CD4-positive, alpha-beta T cell treated with Interleukin-17A for 4 hours (primary cell): Measurements from ENCODE around the gene PLAAT3.
"Not testable (repeated sequence)": the region's sequence is repeated elsewhere in the genome, so short reads cannot be mapped to it uniquely, and the experiment has no call there.

Source experiments
- DNase-seq: peaks from one replicate; pipeline ENCODE4 v3.0.0-alpha.2; 2020; ENCODE audit warnings: mixed read lengths

Gene PLAAT3

GRCh38 chr11:63614136-63614671 lies at the start of gene PLAAT3:
Gene PLAAT3, minus strand, starts transcription at chr11:63614433. Its CDS starts 419 bp downstream, at chr11:63614014.
- DNase-seq, result peak; percentile 53

DNA sequence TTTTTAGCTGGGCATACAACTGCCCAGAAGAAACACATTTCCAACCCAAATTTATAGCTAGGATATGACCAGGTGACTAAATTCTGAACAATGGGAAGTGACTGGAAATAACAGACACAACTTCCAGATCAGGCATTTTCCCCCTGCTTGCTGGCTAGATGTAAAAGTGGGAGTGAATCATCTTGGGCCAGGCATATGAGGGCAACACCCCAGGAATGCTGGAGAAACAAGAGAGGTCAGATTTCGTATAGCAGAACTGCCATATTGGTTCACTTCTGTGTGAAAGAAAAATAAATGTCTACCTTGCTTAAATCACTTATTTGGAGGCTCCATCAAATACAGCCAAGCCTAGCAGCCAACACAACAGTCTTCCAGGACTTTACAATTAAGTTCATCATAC lies 49.6 kb upstream of the PLAAT3 start:
- no peak for DNase-seq

DNA sequence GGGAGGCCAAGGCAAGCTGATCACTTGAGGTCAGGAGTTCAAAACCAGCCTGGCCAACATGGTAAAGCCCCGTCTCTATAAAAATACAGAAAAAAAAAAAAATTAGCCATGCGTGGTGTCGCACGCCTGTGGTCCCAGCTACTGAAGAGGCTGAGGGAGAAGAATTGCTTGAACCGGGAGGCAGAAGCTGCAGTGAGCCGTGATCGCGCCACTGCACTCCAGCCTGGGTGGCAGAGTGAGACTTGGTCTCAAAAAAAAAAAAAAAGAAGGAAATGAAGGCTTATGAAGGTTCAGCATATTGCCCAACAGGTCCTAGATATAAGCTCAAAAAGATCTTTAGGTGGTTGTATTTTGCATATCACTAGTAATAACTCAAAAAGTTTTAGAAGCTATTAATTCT lies 46.7 kb upstream of the PLAAT3 start:
- no peak for DNase-seq

- DNase-seq, result no peak
Observed at GRCh38 chr11:63652671-63653070, 38.4 kb upstream of the PLAAT3 start.

GRCh38 chr11:63643205-63643604 lies 29.0 kb upstream of the PLAAT3 start:
- no peak for DNase-seq

DNA sequence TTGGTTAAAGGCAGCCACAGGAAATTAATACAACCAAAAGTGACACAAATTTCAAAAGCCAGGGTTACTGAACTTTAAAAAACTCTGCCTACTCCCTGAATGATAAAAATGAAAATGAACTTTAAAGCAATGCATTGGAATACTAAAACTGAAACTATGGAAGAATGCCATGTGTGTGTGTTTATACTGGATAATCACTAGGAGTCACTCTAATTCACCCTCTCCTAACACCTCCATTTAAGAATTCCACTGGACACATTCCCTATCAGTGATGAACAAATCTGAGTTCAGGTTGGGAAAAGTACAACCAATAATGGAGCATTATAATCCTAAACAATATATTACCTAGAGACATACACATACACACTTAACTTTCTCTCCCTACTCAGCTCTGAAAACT lies 27.5 kb upstream of the PLAAT3 start:
- DNase-seq, result no peak

DNA sequence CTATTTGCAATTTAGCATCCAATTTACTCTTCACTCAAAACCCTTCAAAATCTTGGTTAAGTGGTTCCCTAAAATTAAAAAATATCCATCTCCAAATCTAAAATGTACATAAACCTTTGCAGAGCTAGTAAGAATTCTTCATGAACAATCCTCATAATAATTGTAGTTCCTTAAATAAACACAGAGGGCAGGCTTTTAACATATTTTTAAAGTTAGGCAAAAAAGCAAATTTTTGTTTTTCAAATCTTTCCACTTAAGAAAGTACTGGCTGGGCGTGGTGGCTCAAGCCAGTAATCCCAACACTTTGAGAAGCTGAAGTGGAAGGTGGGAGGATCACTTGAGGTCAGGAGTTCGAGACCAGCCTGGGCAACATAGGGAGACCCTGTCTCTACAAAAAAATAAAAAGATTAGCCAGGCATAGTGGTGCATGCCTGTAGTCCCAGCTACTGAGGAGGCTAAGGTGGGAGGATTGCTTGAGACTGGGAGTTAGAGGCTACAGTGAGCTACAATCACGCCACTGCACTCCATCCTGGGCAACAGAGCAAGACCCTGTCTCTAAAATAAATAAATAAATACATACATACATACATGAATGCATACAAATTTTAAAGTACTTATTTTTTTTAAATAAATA lies 25.1 kb upstream of the PLAAT3 start:
- no peak for DNase-seq

- not testable (repeated sequence) for DNase-seq
Observed at GRCh38 chr11:63638436-63638835, 24.2 kb upstream of the PLAAT3 start.

DNA sequence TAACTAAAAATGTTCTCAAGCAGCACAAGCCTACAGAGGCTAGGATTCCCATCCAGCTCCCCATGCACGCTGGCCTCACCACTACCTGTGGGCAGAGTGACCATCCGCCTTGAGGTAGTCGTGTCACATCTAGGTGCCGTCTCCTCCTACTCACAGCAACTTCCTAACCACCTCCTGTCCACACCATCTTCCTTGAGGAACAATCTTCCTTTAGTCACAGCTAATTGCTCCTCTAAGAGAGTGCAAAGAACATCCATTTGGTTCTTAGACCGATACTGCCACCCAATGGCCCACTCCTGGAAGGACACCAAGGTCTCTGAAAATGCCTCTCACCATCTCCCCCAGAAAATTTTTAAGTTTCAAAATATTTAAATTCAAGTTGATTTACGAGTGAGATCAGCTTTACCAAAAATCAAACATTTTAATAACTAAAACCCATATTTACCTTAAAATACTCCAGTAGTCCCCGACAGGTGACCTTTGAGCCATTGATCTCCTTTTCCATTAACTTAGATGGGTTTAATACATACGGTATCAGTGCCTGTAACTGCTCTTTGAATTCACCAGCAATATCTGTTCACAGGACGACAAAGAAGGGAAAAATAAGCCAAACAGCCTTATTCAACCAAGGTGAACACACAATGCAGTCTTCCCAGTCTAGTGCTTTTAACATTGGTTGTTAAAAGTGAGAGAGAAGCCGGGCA lies 21.7 kb upstream of the PLAAT3 start:
- peak; percentile 79 for DNase-seq

DNA sequence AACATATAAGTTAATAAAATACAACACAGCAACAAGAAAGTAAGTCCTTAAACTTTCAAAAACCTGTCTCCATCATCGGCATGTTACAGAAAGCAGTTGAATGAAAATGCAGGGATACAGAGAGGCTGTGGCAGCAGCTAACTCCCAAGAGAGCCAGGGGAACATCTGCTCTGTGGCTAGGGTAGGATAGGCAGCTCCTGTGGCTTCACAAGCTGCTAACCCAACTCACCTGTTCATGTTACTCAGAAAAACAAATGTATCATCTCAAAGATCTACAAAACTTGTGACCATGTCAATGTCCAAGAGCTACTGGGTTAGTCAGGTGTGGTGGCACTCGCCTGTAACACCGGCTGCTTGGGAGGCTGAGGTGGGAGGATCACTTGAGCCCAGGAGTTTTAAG lies 15.2 kb upstream of the PLAAT3 start:
- no peak for DNase-seq

- no peak for DNase-seq
Observed at GRCh38 chr11:63623513-63624140, 9.4 kb upstream of the PLAAT3 start.

GRCh38 chr11:63622323-63622722 lies 8.1 kb upstream of the PLAAT3 start:
- DNase-seq, result no peak

GRCh38 chr11:63621071-63621470 lies 6.8 kb upstream of the PLAAT3 start:
- no peak for DNase-seq

DNA sequence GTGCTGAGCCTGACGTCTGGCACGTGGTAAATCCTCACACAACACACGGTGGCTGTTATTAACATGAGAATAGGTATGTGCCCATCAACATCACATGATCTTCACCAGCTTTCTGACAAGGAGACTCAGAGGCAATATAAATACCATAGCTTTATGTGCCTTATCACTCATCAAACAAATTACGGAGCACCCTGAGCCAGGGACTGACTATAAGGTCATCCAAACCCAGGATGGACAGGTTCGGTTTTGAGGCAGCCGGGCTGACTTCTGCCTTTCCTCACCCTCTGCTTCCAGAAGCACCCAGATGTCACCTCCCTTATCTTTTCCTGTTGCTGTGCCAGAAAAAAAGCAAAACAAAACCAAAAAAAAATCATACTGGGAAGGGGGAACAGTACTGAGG lies 5.7 kb upstream of the PLAAT3 start:
- no peak for DNase-seq

GRCh38 chr11:63617686-63618085 lies 3.5 kb upstream of the PLAAT3 start:
- DNase-seq, result not testable (repeated sequence)

DNA sequence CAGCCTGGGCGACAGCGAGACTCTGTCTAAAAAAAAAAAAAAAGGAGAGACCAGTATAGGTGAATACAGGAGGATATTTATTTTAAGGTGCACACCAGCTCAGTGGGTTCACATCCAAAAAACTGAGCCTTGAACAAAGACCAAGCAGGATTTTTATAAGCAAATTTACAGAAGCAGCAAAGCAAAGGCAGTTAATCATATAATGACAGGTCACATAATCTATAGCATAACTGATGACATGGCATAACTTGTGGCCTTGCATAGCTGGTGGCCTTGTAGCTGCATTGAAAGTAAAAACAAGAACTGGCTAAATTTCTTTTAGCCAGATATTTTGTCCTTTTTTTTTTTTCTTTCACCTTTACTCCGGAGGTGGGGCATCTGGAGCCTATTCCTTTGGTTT lies 2.7 kb upstream of the PLAAT3 start:
- DNase-seq, result no peak

DNA sequence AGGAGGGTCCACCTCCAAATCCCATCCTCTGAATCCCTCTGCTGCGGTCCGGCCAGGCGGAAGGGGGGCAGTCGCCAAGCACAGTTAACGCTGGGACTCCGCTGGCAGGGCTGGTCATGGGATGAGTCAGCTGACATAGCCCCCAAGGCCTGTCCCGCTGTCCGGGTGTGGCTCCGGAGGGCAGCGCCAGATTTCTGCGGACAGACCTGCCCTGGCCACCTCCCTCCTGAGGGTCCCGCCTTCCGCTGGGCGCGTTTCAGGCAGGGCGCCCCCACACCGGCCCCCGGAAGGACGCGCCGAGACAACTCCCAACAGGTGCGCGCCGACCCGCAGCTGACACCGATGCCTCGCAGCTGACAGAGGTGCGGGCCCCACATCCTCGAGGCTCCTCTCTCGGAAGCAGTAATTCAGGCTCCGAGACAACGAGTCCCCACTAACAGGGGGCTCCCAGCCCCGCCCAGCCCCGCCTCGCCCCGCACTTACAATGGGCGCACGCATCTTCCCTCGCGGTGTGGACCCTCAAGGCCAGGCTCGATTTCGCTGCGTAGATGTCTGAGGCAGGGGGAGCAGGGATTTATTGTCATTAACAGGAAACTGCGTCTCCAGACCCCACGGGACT lies 607 bp downstream of the PLAAT3 start:
- DNase-seq, result peak; percentile 58

DNA sequence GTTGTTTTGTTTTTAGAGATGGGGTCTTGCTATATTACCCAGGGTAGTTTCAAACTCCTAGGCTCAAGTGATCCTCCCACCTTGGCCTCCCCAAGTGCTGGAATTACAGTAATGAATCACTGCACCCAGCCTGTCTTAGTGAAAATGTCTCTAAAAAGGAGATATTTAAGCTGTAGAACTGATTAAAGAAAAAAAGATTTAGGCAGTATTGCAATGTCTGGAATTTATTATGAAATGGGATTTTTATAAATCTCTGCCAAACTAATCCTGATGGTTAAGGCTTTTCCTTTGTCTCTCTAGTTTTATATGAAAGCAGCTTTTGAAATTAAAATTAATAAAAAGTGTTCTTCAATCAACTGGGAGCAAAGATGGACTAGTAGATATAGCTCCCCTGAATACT lies 2.1 kb downstream of the PLAAT3 start:
- no peak for DNase-seq

- DNase-seq, result no peak
Observed at GRCh38 chr11:63611395-63611747, 2.9 kb downstream of the PLAAT3 start.

- DNase-seq, result no peak
Observed at GRCh38 chr11:63610604-63611394, 3.4 kb downstream of the PLAAT3 start.

- no peak for DNase-seq
Observed at GRCh38 chr11:63609971-63610580, 4.2 kb downstream of the PLAAT3 start.

- no peak for DNase-seq
Observed at GRCh38 chr11:63609536-63609935, 4.7 kb downstream of the PLAAT3 start.
